DMS53 (cell line): ENCODE results near the gene UFL1.

Source experiments
- DNase-seq: peaks from one replicate; lab custom pipeline; 2025; lab: John Stamatoyannopoulos, UW

The UFL1 gene

GRCh38 chr6:96575359-96575758, 53.8 kb downstream of the UFL1 start:
- DNase-seq = no peak

DNA sequence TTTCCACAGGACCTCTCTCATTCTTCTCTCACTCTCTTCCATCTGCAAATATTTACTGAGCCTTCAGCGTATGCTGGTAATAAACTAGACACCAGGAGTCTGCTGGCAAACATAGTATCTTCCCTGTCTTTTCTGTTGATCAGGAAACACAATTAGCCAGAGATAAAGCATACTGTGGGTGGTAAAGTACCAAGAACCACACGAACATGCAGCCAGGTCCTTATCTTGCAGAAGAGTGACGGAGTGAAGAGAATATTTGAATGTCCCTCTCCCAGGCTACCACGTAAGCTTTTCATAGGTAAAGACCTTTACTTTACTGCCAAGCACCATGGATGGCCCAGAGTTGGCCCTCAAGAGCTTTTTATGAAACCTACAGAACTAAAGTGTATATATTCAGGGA, 54.6 kb downstream of the UFL1 start:
- DNase-seq = no peak

- DNase-seq = no peak
Observed at GRCh38 chr6:96582021-96582420, 60.4 kb downstream of the UFL1 start.

DNA sequence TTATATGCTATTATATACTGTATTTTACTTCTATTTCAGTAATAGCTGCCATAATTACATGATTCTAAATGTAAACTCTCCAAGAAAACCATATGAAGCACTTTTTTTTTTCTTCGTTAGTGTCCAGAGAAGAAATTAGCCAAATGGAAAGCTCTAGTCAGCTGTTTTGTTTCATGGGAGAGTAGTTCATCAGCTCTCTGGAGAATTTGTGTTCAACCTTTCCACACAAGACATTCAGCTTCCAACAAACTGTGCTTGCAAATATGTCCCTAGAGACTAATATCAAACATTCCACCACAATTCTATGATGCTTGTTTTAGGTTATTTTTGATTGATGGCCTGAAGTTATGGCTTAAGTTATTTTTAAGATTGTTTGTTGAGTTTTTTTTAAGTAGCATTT, 60.8 kb downstream of the UFL1 start:
- no peak for DNase-seq

- DNase-seq = no peak
Observed at GRCh38 chr6:96604420-96604819, 82.8 kb downstream of the UFL1 start.
